CD14-positive monocyte (primary cell): ENCODE measurements around the gene CYP27A1. TPM values are rescaled to one million over a fixed set of nuclear protein-coding genes. Genes with fewer than 3 reads are reported as not detected.

Experiments used
- DNase-seq, 3 donors: peaks; one replicate each; pipeline ENCODE4 v3.0.0-alpha.2; 2011 to 2022
- H2AFZ ChIP-seq: 2 replicates; pipeline ENCODE4 v1.6.0; 2012; ENCODE audit warnings: mild to moderate bottlenecking, low read depth, low read length, inconsistent platforms; ENCODE audit not compliant: insufficient read depth, poor library complexity, severe bottlenecking
- H3K27ac ChIP-seq, 2 donors: 1 replicate in 1 of 2; 2 replicates in 1 of 2; pipeline ENCODE4 v1.5.1; 2012 to 2013; ENCODE audit warnings: low read length in 2 of 2, control low read depth in 1 of 2, inconsistent platforms in 1 of 2, low read depth in 1 of 2, mild to moderate bottlenecking in 1 of 2
- H3K27me3 ChIP-seq, 2 donors: one replicate each; pipeline versions ENCODE4 v1.6.0 to v1.6.1; 2011 to 2013; ENCODE audit warnings: low read length in 2 of 2; ENCODE audit not compliant: control insufficient read depth in 2 of 2, insufficient read depth in 2 of 2
- H3K36me3 ChIP-seq, 2 donors: replicated peaks in 1 of 2; 1 replicate in 1 of 2; 2 replicates in 1 of 2; pipeline versions ENCODE4 v1.5.1 to v1.6.1; 2012 to 2013; ENCODE audit warnings: low read length in 2 of 2, control low read depth in 1 of 2, inconsistent platforms in 1 of 2, mild to moderate bottlenecking in 1 of 2; ENCODE audit not compliant: insufficient read depth in 2 of 2, control insufficient read depth in 1 of 2
- H3K4me1 ChIP-seq, 2 donors: 1 replicate in 1 of 2; 2 replicates in 1 of 2; pipeline versions ENCODE4 v1.5.1 to v1.6.1; 2012 to 2013; ENCODE audit warnings: low read length in 2 of 2, control low read depth in 1 of 2, inconsistent platforms in 1 of 2, mild to moderate bottlenecking in 1 of 2, moderate library complexity in 1 of 2; ENCODE audit not compliant: insufficient read depth in 2 of 2, control insufficient read depth in 1 of 2
- H3K4me2 ChIP-seq: replicated peaks from 2 replicates; pipeline ENCODE3; 2012; ENCODE audit warnings: low read length, moderate library complexity, mild to moderate bottlenecking; ENCODE audit not compliant: poor library complexity, severe bottlenecking; ENCODE audit errors: extremely low read depth
- H3K4me3 ChIP-seq, 3 experiments: fragments of 200-600 bp in 1 of 3; sonication (generic) in 1 of 3; replicated peaks in 1 of 3; 1 replicate in 2 of 3; 2 replicates in 1 of 3; pipeline ENCODE4 v1.5.1; 2011 to 2013; ENCODE audit warnings: low read length in 3 of 3, mild to moderate bottlenecking in 3 of 3, control low read depth in 2 of 3, low read depth in 2 of 3, inconsistent platforms in 1 of 3, moderate library complexity in 1 of 3
- H3K79me2 ChIP-seq: 2 replicates; pipeline ENCODE4 v1.6.0; 2012; ENCODE audit warnings: mild to moderate bottlenecking, control low read depth, inconsistent platforms, low read length, moderate library complexity; ENCODE audit not compliant: insufficient read depth
- H3K9ac ChIP-seq: 2 replicates; pipeline ENCODE4 v1.6.0; 2017; ENCODE audit warnings: low read length, mild to moderate bottlenecking; ENCODE audit not compliant: insufficient read depth, poor library complexity, severe bottlenecking
- H3K9me3 ChIP-seq, 2 donors: replicated peaks in 1 of 2; 1 replicate in 1 of 2; 2 replicates in 1 of 2; pipeline versions ENCODE4 v1.5.1 to v1.6.1; 2012 to 2013; ENCODE audit warnings: low read length in 2 of 2, control low read depth in 1 of 2; ENCODE audit not compliant: control insufficient read depth in 1 of 2, insufficient read depth in 1 of 2
- H4K20me1 ChIP-seq: 2 replicates; pipeline ENCODE4 v1.6.0; 2012; ENCODE audit warnings: mild to moderate bottlenecking, low read length, control low read depth, moderate library complexity; ENCODE audit not compliant: insufficient read depth
- H3K27ac Mint-ChIP-seq, 7 donors: one replicate each; pipeline ENCODE4 v1.8.0; 2020; ENCODE audit warnings: mild to moderate bottlenecking in 7 of 7, mixed read lengths in 7 of 7, moderate library complexity in 6 of 7, inconsistent platforms in 2 of 7
- H3K27me3 Mint-ChIP-seq, 3 donors: one replicate each; pipeline ENCODE4 v1.8.0; 2021 to 2022; ENCODE audit warnings: low read depth in 3 of 3, mild to moderate bottlenecking in 3 of 3, mixed read lengths in 3 of 3, moderate library complexity in 3 of 3, inconsistent platforms in 1 of 3
- H3K36me3 Mint-ChIP-seq, 2 donors: one replicate each; pipeline ENCODE4 v1.8.0; 2020; ENCODE audit warnings: mixed read lengths in 2 of 2, inconsistent platforms in 1 of 2, mild to moderate bottlenecking in 1 of 2
- H3K4me1 Mint-ChIP-seq: one replicate; pipeline ENCODE4 v1.8.0; 2020; ENCODE audit warnings: mild to moderate bottlenecking, mixed read lengths
- H3K4me3 Mint-ChIP-seq, 2 donors: one replicate each; pipeline ENCODE4 v1.8.0; 2020; ENCODE audit warnings: mild to moderate bottlenecking in 2 of 2, mixed read lengths in 2 of 2, moderate library complexity in 1 of 2
- H3K9me3 Mint-ChIP-seq, 7 donors: one replicate each; pipeline ENCODE4 v1.8.0; 2020 to 2022; ENCODE audit warnings: mixed read lengths in 7 of 7, mild to moderate bottlenecking in 6 of 7, moderate library complexity in 6 of 7, inconsistent platforms in 2 of 7
- WGBS: methylation state at CpG from one replicate; pipeline ENCODE4 v1.1.5; 2013; ENCODE audit warnings: missing lambda C conversion rate; ENCODE audit not compliant: insufficient coverage; 5-methylcytosine and 5-hydroxymethylcytosine counted together
- intact Hi-C, 2 donors: fragments of 100-400 bp; cut with micrococcal nuclease; formaldehyde crosslinking; loops; one replicate each; pipeline versions ENCODE4 v1.15.0 to v1.15.1; 2023
- polyA plus RNA-seq, 3 donors: library from polyadenylated mRNA; depleted of rRNA in 1 of 3; unstranded in 2 of 3; stranded (reverse) in 1 of 3; fragments of 300-500 nt in 2 of 3; fragments of >200 nt in 1 of 3; fragmentation: Illumina TruSeq in 2 of 3; gene quantifications; 1 replicate in 2 of 3; 2 replicates in 1 of 3; pipeline ENCODE4 v1.2.3, GENCODE V29; 2012 to 2021
- TF ChIP-seq, protein P1 (sequence below): fragments of 200-600 bp; IDR thresholded peaks from one replicate; pipeline ENCODE4 v1.8.0; 2022; ENCODE audit warnings: antibody characterized with exemption, mild to moderate bottlenecking

Gene CYP27A1
- polyA plus RNA-seq, 3 donors, result 151 to 218 (median 214) TPM

DNA sequence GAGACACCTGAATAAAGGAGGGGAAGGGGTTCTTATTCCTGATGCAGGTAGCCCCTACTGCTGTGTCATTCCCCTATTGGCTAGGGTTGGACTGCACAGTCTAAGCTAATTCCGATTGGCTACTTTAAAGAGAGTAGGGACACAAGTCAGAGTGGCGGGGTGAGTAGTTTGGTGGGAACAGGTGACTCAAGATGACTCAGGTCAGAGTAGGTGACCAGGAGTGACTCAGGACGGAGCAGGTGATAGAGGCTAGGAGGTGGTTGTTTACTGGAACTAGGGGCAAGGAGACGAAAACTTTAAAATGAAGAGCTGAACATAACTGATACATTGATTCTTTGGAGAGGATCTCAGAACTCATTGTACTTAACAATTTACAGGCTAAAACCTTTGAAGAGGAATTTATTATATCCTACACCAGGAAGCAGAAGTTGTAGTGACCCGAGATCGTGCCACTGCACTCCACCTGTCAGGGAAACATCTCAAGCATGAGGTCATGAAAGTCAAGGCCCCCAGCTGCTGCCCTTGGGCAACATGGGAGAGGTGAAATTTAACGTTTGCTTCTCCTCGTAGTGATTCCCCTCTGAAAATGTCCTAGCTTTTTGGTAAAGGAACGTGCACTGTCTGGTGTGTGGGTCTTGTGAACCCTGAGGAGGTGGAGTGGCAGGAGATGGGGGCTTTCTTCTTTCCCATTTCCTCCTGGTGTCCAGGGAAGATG, 4.5 kb upstream of the CYP27A1 start:
- peaks cover 23 to 38% (median 36%) of the 10 kb centered on the region in 3 donors for H3K27me3 Mint-ChIP-seq
- H2AFZ ChIP-seq, result no peak overlapping the region
- peaks cover 7 to 28% of the 10 kb centered on the region in 2 donors for H3K27me3 ChIP-seq
- intact Hi-C loops, result no loop called here
- peak overlapping the region in 1 of 2 donors; percentile 19 for H3K4me3 Mint-ChIP-seq
- H3K36me3 Mint-ChIP-seq, result peaks cover 27 to 41% of the 10 kb centered on the region in 2 donors
- H3K4me2 ChIP-seq, result no peak overlapping the region
- peak overlapping the region in 1 of 7 donors; percentile 5 for H3K27ac Mint-ChIP-seq
- no peaks in the 10 kb centered on the region for H3K79me2 ChIP-seq
- H3K9me3 ChIP-seq, result peaks cover 14 to 18% of the 10 kb centered on the region in 2 donors
- no peak overlapping the region for H3K9ac ChIP-seq
- WGBS, result 100% methylated on average over 4 of the region's 9 CpGs
- peaks cover 24 to 32% of the 10 kb centered on the region in 2 donors for H3K4me1 ChIP-seq
- H3K4me1 Mint-ChIP-seq, result peaks cover 30% of the 10 kb centered on the region
- TF ChIP-seq, protein P1, sequence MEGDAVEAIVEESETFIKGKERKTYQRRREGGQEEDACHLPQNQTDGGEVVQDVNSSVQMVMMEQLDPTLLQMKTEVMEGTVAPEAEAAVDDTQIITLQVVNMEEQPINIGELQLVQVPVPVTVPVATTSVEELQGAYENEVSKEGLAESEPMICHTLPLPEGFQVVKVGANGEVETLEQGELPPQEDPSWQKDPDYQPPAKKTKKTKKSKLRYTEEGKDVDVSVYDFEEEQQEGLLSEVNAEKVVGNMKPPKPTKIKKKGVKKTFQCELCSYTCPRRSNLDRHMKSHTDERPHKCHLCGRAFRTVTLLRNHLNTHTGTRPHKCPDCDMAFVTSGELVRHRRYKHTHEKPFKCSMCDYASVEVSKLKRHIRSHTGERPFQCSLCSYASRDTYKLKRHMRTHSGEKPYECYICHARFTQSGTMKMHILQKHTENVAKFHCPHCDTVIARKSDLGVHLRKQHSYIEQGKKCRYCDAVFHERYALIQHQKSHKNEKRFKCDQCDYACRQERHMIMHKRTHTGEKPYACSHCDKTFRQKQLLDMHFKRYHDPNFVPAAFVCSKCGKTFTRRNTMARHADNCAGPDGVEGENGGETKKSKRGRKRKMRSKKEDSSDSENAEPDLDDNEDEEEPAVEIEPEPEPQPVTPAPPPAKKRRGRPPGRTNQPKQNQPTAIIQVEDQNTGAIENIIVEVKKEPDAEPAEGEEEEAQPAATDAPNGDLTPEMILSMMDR, result no peak
- no peak overlapping the region for H3K4me3 ChIP-seq
- H3K27ac ChIP-seq, result no peak overlapping the region
- DNase-seq, result no peak
- no peaks in the 10 kb centered on the region for H4K20me1 ChIP-seq
- H3K36me3 ChIP-seq, result peaks cover 0 to 6% of the 10 kb centered on the region in 2 donors
- peaks cover 24 to 48% (median 31%) of the 10 kb centered on the region in 7 donors for H3K9me3 Mint-ChIP-seq

DNA sequence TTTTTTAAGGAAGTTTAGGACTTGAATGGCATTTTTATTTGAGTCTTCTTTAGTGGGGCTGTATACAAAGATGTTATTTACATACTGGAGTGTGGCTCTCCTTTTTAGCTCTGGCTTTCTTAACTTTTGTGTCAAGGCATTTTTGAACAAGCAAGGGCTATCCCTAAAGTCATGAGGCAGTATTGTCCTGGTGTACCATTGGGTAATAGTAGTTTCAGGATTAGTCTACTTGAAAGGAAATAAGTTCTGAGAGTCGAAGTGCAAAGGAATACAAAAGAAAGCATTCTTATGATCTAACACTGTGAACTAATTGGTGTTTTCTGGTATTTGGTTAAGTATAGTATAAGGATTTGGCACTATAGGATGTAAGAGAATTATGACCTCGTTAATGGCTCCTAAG, 1.9 kb upstream of the CYP27A1 start:
- peaks cover 33 to 56% of the 10 kb centered on the region in 2 donors for H3K4me1 ChIP-seq
- no peak overlapping the region for H3K4me2 ChIP-seq
- Mint-ChIP-seq H3K9me3 (peaks cover 21 to 41% (median 32%) of the 10 kb centered on the region in 7 donors), H3K27ac (no peak overlapping the region), H3K36me3 (peaks cover 34 to 39% of the 10 kb centered on the region in 2 donors), H3K27me3 (peaks cover 36 to 51% (median 47%) of the 10 kb centered on the region in 3 donors), H3K4me1 (peaks cover 50% of the 10 kb centered on the region), H3K4me3 (peak overlapping the region in 1 of 2 donors; percentile 33)
- no peak overlapping the region for H3K4me3 ChIP-seq
- H3K27ac ChIP-seq, result no peak overlapping the region
- no peaks in the 10 kb centered on the region for H4K20me1 ChIP-seq
- H3K9me3 ChIP-seq, result peaks cover 14 to 18% of the 10 kb centered on the region in 2 donors
- no peak overlapping the region for H3K9ac ChIP-seq
- DNase-seq, result no peak
- WGBS, result no CpG with 5 or more reads among the region's 2 CpGs
- H3K36me3 ChIP-seq, result peaks cover 0 to 6% of the 10 kb centered on the region in 2 donors
- TF ChIP-seq, protein P1, result no peak
- no peak overlapping the region for H2AFZ ChIP-seq
- intact Hi-C loops, result loop anchor here in 1 of 2 donors (5.0 kb wide), 1 partner anchor 33 kb away; no protein-coding TSS in a partner anchor
- H3K79me2 ChIP-seq, result no peaks in the 10 kb centered on the region
- H3K27me3 ChIP-seq, result peaks cover 10 to 50% of the 10 kb centered on the region in 2 donors
